GM21529 (cell line): ENCODE data around the gene TLCD4.
"Not testable (repeated sequence)": the region's sequence is repeated elsewhere in the genome, so short reads cannot be mapped to it uniquely, and the experiment has no call there.

Source experiments
- ATAC-seq: cut with Tn5 transposase; IDR thresholded peaks from one replicate; pipeline ENCODE4 v1.9.1; 2021; ENCODE audit not compliant: unreplicated experiment

TLCD4 gene

DNA sequence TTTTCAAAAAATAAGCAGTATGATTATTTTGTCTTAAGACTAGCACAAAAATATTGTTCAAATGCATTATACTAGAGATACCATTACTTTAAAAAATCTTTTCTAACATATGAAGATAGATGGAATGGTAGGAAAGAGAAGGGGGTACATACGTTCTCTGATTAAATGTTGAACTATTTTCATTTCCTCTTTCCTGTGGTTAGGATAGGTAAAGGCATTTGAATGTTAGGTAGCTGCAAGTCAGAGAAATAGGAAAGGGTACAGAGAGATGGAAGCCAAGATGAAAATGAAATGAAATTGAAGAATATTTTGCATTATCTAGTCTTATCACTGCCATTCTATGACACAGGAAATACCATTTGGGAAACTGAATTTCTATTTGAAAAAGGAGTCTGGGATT lies 28.3 kb downstream of the TLCD4 start:
- no peak for ATAC-seq

DNA sequence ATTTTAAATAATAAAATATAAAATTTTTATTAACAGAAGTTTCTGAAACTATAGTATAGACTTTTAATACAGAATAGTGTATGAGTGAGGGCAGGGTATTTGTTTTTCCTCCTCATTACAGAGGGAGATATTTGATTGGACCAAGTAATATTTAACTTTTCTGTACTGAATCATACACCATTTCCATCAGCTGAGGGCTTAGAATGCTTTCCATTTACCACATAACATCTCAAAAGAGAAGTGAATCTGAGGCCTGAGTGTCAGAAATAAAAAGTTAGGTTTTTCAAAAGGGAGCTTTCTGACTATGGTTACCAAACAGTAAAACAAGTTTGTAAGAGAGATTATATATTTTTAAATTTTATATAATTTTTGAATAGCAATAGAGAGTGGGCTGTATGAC lies 29.5 kb downstream of the TLCD4 start:
- peak; percentile 85 for ATAC-seq

- ATAC-seq, result no peak
Observed at GRCh38 chr1:95154096-95154495, 36.9 kb downstream of the TLCD4 start.

DNA sequence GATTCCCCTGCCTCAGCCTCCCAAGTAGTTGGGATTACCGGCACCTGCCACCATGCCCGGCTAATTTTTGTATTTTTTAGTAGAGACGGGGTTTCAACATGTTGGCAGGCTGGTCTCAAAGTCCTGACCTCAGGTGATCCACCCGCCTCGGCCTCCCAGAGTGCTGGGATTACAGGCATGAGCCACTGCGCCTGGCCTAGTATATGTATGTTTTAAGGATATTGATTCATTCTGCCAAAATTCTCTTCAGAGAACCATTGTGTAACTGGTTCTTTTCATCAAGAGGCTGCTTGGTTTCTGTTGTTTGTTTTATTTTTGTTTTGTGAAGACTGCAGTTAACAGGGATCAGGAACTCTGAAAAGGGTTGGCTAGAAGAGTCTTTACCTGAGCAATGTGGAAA lies 48.4 kb downstream of the TLCD4 start:
- ATAC-seq, result not testable (repeated sequence)
